ENCODE results near the gene SLC47A1.

Gene SLC47A1

GRCh38 chr17:19539841-19540311 is 6.2 kb downstream of the SLC47A1 start:
- no peak for TF ChIP-seq CTCF (IDR thresholded peaks at IDR 0.05; ENCODE audit: insufficient read depth, missing control alignments)
- DNase-seq (ENCODE audit: insufficient read length, low spot score) = no peak
- no peak for FAIRE-seq

- no peak for FAIRE-seq
Observed at GRCh38 chr17:19540706-19541370, 7.2 kb downstream of the SLC47A1 start.

GRCh38 chr17:19541445-19541844 is 7.8 kb downstream of the SLC47A1 start:
- TF ChIP-seq CTCF (IDR thresholded peaks at IDR 0.05; ENCODE audit: insufficient read depth, missing control alignments) = no peak
- FAIRE-seq (no peak), DNase-seq (ENCODE audit: insufficient read length, low spot score) (no peak)

More at GRCh38 chr17:19540706-19541370, 7.2 kb downstream of the SLC47A1 start:
- DNase-seq (ENCODE audit: insufficient read length, low spot score) = no peak
- no peak for TF ChIP-seq CTCF (IDR thresholded peaks at IDR 0.05; ENCODE audit: insufficient read depth, missing control alignments)

- FAIRE-seq = no peak
- DNase-seq (ENCODE audit: insufficient read length, low spot score) = no peak
- no peak for TF ChIP-seq CTCF (IDR thresholded peaks at IDR 0.05; ENCODE audit: insufficient read depth, missing control alignments)
Observed at GRCh38 chr17:19542247-19542646, 8.6 kb downstream of the SLC47A1 start.

- TF ChIP-seq CTCF (IDR thresholded peaks at IDR 0.05; ENCODE audit: insufficient read depth, missing control alignments) = no peak
- DNase-seq (ENCODE audit: insufficient read length, low spot score) (no peak), FAIRE-seq (no peak)
Observed at GRCh38 chr17:19544366-19544765, 10.7 kb downstream of the SLC47A1 start.

DNA sequence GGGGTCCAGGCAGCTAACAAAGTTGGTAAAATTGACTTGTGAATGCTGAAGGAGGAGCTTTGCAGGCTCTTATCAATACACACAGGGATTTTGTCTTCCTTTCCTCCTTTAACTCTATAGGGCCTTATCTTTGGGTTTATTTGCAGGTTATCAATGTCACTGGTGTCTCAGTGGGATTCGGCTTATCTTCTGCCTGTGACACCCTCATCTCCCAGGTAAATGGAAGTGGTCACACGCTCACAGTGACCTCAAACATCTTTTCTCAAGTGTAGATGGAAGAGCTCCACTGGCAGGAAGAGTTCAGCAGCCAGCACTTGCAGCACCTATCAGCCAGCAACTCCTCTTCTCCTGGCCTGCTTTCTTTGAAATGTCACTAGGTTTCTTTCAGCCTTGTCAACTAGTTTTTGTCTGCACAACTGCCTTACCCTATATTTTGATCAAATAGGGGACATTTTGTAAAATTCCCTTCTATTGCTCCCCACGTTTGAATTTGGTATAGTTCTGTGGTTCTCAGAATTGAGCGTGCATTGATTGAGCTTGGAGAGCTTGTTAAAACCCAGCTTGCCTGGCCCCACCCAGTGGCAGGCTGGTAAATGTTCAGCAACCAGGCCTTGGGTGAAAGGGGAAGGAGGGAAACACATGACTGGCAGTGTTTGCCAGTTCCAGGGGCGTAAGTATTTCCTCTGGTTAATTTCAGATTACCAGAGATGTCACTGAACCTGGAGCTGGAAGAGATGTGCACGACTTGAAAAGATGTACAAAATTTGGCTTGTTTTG is 12.8 kb downstream of the SLC47A1 start:
- FAIRE-seq (no peak), DNase-seq (ENCODE audit: insufficient read length, low spot score) (no peak)
- TF ChIP-seq CTCF (IDR thresholded peaks at IDR 0.05; ENCODE audit: insufficient read depth, missing control alignments) = no peak

All from D721Med (cell line).